DMS114 treated with DMSO at 0.1 percent for 48 hours (cell line): Measurements from ENCODE around the gene FOXP4.
"Not testable (repeated sequence)": the region's sequence is repeated elsewhere in the genome, so short reads cannot be mapped to it uniquely, and the experiment has no call there.

Experiments
- DNase-seq: peaks from one replicate; lab custom pipeline; 2025; ENCODE audit not compliant: unreplicated experiment; lab: John Stamatoyannopoulos, UW

Gene FOXP4

DNA sequence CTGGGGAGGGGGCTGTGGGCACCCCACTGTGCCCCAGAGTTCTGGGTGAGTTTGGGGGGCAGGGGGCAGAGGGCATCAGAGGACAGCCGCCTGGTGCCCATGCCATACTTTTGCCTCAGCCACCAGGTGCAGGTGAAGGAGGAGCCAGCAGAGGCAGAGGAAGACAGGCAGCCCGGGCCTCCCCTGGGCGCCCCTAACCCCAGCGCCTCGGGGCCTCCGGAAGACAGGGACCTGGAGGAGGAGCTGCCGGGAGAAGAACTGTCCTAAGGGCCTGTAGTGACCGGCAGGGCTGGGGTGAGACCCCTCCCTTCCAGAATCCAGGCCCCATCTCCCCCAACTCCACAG, 52.5 kb downstream of the FOXP4 start:
- no peak for DNase-seq

- DNase-seq, result no peak
Measured at GRCh38 chr6:41599015-41599851, 53.1 kb downstream of the FOXP4 start.

GRCh38 chr6:41599852-41600445, 53.8 kb downstream of the FOXP4 start:
- no peak for DNase-seq

- DNase-seq, result no peak
Measured at GRCh38 chr6:41600499-41601247, 54.5 kb downstream of the FOXP4 start.

DNA sequence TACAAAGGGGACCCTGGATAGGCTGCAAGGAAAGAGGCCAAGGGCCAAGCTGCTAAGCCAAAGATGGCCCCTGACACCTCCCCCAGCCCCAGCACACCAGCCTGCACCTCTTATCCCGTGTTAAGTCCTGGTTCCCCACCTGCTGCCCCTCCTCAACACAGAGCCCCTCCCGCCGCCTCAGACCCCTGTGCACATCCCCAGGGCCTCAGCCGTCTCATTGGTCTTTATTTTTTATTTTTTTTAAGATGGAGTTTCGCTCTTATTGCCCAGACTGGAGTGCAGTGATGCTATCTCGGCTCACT, 55.0 kb downstream of the FOXP4 start:
- DNase-seq, result no peak

DNA sequence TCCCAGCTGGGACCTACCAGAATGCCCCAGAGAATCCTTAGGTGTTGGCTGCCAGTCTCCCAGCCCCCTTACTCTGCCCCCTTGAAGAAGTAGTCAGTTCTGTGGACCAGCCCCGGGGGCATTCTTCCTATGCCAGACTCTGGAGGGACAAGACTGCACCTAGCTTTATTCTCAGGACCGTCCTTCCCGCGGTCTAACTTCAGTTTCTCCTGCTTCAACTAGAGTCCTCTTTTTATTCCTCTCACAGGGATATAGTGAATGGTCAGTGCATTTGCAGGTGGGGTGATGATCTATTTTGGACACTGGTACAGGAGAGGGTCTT, 56.2 kb downstream of the FOXP4 start:
- DNase-seq, result no peak

GRCh38 chr6:41602864-41603608, 56.9 kb downstream of the FOXP4 start:
- peak; percentile 88 for DNase-seq

GRCh38 chr6:41604006-41604405, 57.8 kb downstream of the FOXP4 start:
- no peak for DNase-seq

GRCh38 chr6:41605649-41606048, 59.5 kb downstream of the FOXP4 start:
- DNase-seq, result no peak

- no peak for DNase-seq
Measured at GRCh38 chr6:41607036-41607435, 60.9 kb downstream of the FOXP4 start.

DNA sequence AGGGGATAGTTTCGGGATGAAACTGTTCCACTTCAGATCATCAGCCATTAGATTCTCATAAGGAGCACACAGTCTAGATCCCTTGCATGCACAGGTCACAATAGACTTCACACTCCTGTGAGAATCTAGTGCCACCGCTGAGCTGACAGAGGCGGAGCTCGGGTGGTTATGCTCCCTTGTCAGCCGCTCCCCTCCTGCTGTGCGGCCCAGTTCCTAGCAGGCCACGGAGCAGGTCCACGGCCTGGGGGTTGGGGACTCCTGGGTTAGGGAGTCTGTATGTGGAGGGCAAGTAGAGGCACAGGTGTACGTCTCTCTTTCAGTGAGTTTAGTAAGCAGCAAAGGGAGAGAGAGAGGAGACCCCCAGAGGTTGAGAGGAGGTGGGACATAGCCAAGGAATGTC, 61.6 kb downstream of the FOXP4 start:
- DNase-seq, result no peak

GRCh38 chr6:41608443-41609151, 62.4 kb downstream of the FOXP4 start:
- no peak for DNase-seq

DNA sequence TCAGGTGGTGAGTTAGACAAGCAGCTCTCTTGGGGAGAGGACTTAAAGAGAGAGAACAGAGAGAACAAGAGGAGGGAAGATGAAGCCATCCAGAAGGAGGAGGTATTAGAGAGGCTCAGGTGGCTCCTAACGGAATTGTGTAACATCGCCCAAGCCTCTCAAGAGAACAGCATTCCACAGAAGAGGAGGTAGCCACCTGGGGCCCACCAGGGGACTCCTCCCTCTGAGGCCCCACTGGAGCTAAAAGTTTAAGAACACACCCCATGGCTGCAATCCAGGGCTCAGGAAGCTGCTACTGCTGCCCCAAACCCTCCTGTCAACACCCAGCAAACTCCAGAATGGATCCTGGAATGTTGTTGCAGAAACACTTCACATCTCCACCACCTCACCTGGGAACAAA, 68.5 kb downstream of the FOXP4 start:
- DNase-seq, result no peak

- DNase-seq, result no peak
Measured at GRCh38 chr6:41615311-41615710, 69.1 kb downstream of the FOXP4 start.

GRCh38 chr6:41618598-41618997, 72.4 kb downstream of the FOXP4 start:
- no peak for DNase-seq

DNA sequence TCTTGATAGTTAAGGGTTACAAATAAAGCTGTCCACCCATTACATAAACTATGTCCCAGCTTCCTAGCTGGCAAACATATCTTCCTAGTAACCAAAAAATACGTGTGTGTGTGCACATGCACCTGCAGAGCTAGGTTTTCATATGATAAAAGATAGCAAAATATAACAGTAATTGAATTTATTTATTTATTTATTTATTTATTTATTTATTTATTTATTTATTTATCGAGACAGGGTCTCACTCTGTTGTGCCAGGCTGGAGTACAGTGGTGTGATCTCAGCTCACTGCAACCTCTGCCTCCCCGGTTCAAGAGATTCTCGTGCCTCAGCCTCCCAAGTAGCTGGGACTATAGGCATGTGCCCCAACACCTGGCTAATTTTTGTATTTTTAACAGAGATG, 73.0 kb downstream of the FOXP4 start:
- DNase-seq, result not testable (repeated sequence)

DNA sequence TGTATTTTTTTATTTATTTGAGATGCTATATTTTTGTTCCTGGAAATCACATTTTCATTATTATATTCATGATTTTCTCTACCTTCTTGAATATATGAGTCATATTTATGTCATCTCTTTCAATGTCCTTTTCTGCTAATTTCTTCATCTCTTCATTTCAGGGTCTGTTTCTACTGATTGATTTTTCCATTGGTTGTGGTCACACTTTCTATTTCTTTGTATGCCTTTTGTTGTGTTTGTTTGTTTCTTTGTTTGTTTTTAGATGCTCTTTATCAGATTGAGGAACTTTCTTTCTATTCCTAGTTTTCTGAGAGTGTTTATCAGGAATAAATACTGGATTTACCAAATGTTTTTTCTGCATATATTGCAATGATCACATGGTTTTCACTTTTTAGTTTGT, 75.2 kb downstream of the FOXP4 start:
- DNase-seq, result no peak

GRCh38 chr6:41621802-41622201, 75.6 kb downstream of the FOXP4 start:
- no peak for DNase-seq

DNA sequence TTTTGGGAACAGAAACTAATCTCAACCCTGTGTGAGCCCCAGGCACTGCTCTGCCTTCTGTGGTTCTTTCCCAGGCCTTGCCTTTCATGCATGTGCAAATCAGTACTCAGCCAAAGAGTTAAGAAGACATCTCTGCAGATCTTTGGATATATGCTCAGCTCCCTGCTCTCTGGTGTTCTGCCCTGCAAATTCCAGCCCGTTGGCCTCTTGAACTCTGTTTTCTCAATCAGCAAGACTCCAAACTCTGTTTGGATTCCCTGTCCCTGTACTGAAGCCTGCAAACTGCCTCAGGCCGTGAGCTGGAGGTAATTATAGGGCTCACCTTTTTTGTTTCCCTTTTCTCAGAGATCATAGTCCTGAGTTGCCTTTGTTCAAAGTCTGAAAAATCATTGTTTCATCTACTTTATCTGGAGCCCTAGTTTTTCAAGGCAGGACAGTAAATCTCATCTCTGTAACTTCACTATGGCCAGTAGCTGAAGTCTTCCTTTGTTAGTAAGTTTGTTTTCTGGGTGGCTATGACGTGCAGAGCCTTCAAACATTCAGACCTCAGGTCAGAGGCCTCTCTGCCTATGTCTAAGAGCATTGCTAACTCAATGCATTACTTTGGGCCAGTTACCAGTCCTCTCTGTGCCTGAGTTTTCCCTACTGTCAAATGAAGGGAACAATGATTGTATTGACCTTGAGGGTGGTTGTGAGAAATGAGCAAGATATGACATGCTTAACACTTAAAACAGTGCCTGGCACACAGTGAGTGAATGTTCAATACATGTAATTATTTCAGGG, 76.2 kb downstream of the FOXP4 start:
- DNase-seq, result no peak

- DNase-seq, result no peak
Measured at GRCh38 chr6:41623330-41623729, 77.1 kb downstream of the FOXP4 start.
